GM18861 (cell line): ENCODE data around the gene STK10.

ENCODE experiments used
- ATAC-seq: cut with Tn5 transposase; IDR thresholded peaks from one replicate; pipeline ENCODE4 v1.9.1; 2021; ENCODE audit not compliant: unreplicated experiment

Gene STK10

GRCh38 chr5:172144931-172145869 lies 42.8 kb downstream of the STK10 start:
- ATAC-seq, result no peak

GRCh38 chr5:172144291-172144815 lies 43.7 kb downstream of the STK10 start:
- ATAC-seq, result peak; percentile 83

- ATAC-seq, result no peak
These were observed 44.1 kb downstream of the STK10 start for GRCh38 chr5:172143875-172144274.

DNA sequence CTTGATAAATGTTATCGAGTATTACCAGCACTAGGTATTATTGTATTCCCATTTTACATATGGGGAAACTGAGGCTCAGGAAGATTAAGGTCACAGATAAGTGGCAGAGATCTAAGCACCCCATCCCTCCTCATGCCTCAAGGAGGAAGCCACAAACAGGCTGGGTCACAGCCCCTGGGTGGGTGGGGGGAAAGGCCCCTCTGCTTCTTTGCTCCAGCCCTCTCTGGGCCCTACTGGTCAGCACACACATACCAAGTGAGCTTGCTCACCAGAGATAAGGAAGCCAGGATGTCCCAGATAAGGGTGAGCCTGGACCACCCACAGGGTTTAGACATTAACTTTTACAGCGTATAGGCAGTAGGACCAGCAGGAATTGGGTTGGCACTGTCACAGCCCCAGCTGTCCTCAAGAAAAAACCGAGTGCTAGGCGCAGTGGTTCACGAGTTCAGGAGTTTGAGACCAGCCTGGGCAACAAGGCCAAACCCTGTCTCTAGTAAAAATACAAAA lies 45.3 kb downstream of the STK10 start:
- no peak for ATAC-seq

DNA sequence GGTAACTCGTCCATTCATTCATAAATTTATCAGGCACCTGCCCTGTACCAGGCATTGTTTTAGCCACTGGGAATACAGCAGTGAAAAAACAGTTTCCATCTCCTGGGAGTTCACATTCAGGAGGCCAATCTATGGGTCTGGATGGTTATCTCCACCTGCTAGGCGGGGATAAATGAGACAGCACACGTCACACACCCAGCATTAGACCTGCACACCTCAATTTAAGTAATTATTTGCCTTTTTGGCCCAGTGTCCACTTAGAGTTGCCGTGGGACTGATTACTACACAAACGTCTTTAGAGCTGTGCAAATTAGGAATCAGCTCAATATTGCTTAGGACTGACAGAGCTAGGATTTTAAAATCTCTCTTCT lies 46.1 kb downstream of the STK10 start:
- ATAC-seq, result no peak

GRCh38 chr5:172140866-172141265 lies 47.2 kb downstream of the STK10 start:
- no peak for ATAC-seq

GRCh38 chr5:172140120-172140519 lies 47.9 kb downstream of the STK10 start:
- no peak for ATAC-seq

DNA sequence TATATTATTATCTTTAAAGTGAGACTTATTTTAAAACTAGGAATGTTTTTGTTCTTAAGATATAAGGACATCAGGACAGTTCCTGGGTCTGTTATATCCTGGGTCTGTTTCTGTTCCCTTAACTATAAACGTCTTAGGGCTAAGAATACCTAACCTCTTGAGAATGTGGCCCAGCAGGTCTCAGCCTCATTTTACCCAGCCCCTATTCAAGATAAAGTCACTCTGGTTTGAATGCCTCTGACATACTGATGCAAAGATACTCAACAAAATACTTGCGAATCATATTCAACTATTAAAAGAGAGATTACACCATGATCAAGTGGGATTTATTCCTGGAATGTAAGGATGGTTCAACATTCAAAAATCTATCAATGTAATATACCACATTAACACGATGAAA lies 51.0 kb downstream of the STK10 start:
- no peak for ATAC-seq

DNA sequence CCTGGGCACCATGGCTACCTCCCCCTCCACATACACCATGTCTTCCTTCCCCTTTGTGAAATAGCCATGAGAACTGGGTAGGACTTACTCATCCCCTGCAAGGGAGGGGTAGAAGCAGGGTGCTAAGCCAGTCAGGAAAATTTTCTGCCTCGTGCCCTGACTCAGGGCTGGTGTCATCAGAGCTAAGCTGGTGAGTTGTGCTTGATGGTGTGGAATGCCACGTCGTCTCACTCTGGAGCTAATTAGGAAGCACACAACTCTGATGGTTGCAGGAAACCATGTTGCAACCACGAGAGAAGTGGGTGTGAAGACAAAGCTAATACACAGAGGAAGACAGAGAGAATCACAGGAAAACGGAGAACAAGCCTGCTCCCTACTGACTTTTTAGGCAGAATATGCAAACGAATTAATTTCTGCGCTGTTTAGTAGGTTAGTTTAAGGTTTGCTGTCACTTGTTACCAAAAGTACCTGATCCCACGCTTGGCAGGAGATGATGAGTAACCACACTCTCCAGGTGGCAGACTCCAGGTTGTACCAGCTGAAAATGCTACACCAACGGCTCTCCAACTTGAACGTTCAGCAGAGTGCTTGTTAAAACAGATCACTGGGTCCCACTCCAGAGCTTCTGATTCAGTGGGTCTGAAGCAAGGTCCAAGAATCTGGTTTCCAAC lies 54.5 kb downstream of the STK10 start:
- ATAC-seq, result no peak

GRCh38 chr5:172131690-172132089 lies 56.3 kb downstream of the STK10 start:
- ATAC-seq, result no peak

DNA sequence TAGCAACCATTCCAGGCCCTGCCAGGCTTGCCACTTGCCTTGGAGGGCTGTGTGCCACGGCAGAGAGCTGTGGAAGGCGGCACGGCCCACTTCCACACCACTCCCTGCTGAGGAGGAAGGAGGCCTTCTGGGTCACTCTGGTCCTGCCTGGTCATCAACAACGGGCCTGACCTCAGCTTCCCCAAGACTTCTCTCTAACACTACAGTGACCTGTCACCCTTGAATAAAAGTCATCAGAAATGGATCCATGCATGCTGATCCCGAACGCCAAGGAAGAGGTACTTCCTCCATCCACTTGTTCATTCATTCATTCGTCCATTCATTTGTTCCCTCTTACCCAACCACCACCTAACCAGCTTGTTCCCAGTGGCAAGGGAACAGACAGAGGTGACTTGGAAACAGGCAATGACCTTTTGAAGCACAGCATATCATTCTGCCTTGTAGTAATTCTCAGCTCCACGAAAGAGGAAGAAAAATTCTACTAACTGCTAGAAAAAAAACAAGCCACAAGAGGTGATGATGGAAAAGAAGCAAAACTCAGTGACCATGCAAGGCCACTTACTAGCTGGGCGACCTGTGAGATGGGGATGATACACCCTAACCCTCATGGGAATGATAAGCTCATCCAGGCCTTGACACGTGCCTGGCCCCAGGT lies 58.6 kb downstream of the STK10 start:
- ATAC-seq, result no peak

DNA sequence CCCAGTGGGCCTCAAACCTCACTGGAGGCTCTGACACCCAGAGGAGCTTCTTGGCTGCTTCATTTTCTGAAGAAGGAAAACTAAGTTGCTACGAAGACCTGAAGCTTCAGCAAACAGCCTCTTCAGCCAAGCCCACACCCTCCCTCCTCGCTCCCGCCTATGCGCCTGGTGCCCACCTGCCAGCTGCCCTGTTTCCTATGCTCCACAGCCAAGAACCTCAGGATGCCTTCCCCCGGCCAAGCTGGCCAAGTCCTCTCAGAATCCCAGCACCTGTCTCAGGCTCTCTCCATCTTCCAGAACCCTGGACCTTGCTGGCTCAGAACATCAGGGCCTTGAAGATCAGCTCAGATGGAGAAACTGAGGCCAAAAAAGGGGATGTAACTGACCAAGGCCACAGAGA lies 60.4 kb downstream of the STK10 start:
- no peak for ATAC-seq

- ATAC-seq, result no peak
These were observed 64.7 kb downstream of the STK10 start for GRCh38 chr5:172123269-172123692.

DNA sequence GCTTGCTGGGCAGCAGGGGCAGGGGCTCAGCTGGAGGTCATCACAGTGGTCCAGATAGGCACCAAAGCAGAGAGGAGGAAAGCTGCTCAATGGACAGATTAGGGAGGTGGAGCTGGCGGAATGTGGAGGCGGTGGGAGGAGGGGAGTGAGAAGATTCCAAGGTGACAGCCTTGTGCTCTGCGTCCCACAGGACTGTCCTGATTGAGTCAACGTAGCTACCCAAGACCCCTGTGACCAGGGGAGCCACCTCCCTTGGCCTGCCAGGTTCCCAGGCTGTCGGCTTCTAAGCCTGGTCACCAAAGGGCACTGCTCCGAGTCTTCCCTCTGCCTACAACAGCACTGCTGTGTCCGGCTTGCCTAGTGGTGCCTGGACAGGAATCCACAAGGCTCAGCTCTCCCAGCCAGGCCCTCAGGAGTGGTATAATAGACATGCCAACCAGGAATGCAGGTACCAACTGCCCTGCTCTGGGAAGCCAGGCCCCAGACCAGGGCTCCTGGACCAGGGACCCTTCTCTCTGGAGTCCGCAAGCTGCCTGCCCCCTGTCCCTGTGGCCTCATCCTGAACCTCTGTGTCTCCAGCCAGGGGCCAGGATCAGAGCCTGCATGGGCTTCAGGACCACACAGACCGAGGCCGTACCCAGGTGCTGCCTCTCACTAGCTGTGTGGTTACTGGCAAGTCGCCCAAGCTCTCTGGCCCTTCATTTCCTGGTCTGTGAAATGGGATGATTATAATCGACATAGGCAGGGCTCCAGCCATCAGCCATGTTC lies 67.9 kb downstream of the STK10 start:
- no peak for ATAC-seq

DNA sequence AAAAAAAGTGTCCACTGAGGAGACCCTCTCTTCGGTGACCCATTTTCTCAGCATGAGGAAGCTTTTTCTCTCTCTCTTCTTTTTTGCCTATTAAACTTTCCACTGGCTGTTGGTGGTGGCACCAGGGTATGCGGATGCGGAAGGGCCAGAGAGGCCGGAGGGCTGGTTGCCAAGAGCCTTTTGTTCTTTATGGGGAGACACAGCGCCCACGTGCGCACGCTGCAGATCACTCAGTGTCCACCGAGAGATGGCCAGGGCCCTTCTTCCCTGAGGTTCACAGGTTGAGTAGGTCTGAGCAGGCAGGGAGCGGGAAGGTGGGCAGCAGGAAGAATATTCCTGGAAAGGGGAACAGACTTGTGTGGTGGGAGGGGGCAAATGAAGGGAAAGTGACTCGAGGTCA lies 69.1 kb downstream of the STK10 start:
- no peak for ATAC-seq

- no peak for ATAC-seq
These were observed 69.9 kb downstream of the STK10 start for GRCh38 chr5:172117977-172118701.

- no peak for ATAC-seq
These were observed 72.5 kb downstream of the STK10 start for GRCh38 chr5:172115541-172115982.

DNA sequence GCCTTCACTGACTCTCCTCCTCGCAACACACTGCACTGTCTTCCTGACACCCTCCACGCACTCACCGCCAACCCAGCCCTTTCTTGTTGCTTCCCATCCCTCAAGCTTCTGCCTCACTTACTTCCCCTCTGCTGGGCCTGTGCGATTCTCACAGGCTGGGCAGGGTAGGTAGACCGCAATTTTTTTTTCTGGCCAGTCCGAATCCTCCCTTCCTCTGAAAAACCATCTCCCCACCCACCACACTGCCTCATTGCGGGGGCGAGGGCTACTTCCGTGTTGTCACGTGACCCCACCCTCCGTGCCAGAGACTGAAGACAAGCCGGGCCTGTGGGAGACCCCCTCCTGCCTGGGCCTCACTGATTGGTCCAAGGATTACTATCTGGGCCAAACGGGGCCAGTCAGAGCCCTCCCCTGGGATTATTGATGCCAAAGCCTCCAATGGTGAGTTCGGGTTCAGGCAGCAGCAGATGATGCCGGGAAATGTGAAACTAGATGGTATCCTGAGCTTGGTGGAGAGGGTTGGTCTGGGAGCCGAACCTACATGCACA lies 73.1 kb downstream of the STK10 start:
- ATAC-seq, result peak; percentile 36

DNA sequence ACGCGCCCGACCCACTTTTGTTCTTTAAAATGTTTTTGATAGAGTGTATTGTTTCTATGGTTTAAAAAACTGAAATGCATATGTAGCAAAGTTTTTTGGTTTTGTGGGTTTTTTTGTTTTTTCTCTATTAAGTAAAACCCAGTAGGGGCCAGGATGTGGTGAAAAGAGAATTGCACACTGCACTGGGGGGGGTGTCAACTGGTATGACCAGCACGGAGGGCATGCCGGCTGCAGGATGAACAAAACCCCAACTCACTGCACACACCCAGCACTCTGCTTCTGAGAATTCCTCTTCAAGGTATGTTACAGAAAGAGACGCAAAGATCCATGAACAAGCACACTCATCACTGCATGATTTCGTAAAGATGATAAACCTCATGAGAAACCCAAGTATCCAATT lies 75.0 kb downstream of the STK10 start:
- ATAC-seq, result peak; percentile 21

DNA sequence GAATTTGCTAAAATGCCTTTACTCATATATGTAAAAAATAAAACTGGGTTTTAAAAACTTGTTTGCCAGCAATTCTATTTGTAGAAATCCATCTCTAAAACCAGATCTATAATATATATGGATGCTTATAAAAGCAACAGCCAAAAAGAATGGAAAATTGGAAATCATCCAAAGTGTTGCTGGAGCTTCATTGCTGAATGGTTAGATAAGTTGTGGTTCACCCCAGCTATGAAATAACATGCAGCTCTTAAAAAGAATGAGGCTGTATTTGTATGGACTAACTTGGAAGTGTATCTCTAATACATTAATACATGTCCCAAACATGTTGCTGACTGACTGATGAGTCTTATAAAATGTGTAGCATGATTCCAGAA lies 76.2 kb downstream of the STK10 start:
- ATAC-seq, result no peak
